Parathyroid adenoma (tissue), 2 donors: ENCODE measurements around the gene ZDHHC6.

ENCODE experiments used
- H2AFZ ChIP-seq: fragments of 300-600 bp; sonication (generic); one replicate; pipeline ENCODE4 v1.7.0; 2017; ENCODE audit warnings: antibody characterized with exemption, mild to moderate bottlenecking
- H3K27ac ChIP-seq: fragments of 300-600 bp; sonication (generic); one replicate; pipeline ENCODE4 v1.7.0; 2017
- H3K27me3 ChIP-seq: fragments of 300-600 bp; sonication (generic); one replicate; pipeline ENCODE4 v1.7.0; 2017; ENCODE audit warnings: low read length; ENCODE audit not compliant: control insufficient read depth, insufficient read depth
- H3K36me3 ChIP-seq: fragments of 300-600 bp; sonication (generic); one replicate; pipeline ENCODE4 v1.7.0; 2017; ENCODE audit warnings: low read length; ENCODE audit not compliant: control insufficient read depth, insufficient read depth
- H3K4me1 ChIP-seq: fragments of 300-600 bp; sonication (generic); one replicate; pipeline ENCODE4 v1.7.0; 2017; ENCODE audit warnings: control low read depth
- H3K4me2 ChIP-seq: fragments of 300-600 bp; sonication (generic); one replicate; pipeline ENCODE4 v1.7.0; 2017; ENCODE audit warnings: low read length
- H3K4me3 ChIP-seq: fragments of 300-600 bp; sonication (generic); one replicate; pipeline ENCODE4 v1.7.0; 2017; ENCODE audit warnings: low read depth, low read length
- H3K79me2 ChIP-seq: fragments of 300-600 bp; sonication (generic); one replicate; pipeline ENCODE4 v1.7.0; 2017; ENCODE audit warnings: control low read depth
- H3K9ac ChIP-seq: fragments of 300-600 bp; sonication (generic); one replicate; pipeline ENCODE4 v1.7.0; 2017; ENCODE audit warnings: mild to moderate bottlenecking
- H3K9me3 ChIP-seq: fragments of 300-600 bp; sonication (generic); one replicate; pipeline ENCODE4 v1.7.0; 2017; ENCODE audit warnings: low read length; ENCODE audit not compliant: control insufficient read depth
- TF ChIP-seq, protein P1 (sequence below): fragments of 300-600 bp; sonication (generic); IDR thresholded peaks from one replicate; pipeline ENCODE4 v1.7.0; 2017; ENCODE audit warnings: antibody characterized with exemption, mild to moderate bottlenecking
- donor health status: primary hyperparathyroidism.

Gene ZDHHC6, protein sequence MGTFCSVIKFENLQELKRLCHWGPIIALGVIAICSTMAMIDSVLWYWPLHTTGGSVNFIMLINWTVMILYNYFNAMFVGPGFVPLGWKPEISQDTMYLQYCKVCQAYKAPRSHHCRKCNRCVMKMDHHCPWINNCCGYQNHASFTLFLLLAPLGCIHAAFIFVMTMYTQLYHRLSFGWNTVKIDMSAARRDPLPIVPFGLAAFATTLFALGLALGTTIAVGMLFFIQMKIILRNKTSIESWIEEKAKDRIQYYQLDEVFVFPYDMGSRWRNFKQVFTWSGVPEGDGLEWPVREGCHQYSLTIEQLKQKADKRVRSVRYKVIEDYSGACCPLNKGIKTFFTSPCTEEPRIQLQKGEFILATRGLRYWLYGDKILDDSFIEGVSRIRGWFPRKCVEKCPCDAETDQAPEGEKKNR

DNA sequence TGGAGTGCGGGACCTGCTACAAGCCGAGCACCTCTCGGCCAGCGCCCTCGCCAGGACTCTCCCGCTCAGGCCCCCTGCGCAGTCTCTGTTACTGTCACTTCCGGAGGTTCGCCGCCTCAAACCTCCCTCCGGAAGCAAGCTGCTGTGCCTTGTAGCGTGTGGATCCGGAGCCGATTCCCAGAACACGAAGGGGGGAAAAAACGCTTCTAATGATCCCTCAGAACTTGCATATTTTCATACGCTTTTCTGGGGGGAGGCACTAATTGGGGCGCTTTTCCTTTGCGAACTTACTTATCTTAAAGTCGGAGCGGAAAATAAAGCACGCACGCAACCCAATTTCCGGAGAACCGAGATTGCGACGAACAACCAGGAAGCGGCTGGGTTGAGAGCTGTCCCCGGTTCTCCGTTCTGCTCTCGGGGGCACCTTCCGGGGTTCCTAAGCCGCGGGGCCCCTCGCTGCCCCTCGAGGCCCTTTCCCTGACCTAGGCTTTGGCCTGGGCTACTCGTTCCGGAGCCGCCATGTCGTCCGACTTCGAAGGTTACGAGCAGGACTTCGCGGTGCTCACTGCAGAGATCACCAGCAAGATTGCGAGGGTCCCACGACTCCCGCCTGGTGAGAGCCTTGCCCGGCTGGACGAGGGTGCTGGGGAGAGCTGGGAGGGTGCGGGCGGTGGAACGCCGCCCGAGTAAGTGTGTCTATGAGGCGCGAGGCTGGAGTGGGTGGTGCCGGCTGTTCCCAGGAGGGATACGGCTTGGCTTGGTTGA is at the start of gene ZDHHC6, which contains the start of gene VTI1A:
Gene ZDHHC6, minus strand, starts transcription at position 60 of the 765 bp plus-strand sequence. CDS start 1,478 bp downstream, outside the sequence.
Gene VTI1A, plus strand, starts transcription at position 361 of the 765 bp plus-strand sequence. Its CDS starts 159 bp downstream, at position 520.
- Histone ChIP-seq H3K27me3 (no peaks in the 10 kb centered on the region), H3K4me3 (peak within 1 kb of the TSS; percentile 84), H3K79me2 (peaks cover 18% of the 10 kb centered on the region), H3K9ac (peak within 1 kb of the TSS; percentile 74), H3K9me3 (no peaks in the 10 kb centered on the region), H3K4me1 (peaks cover 7% of the 10 kb centered on the region), H3K27ac (peak within 1 kb of the TSS; percentile 85), H3K36me3 (no peaks in the 10 kb centered on the region), H2AFZ (peak within 1 kb of the TSS; percentile 96), H3K4me2 (peak within 1 kb of the TSS; percentile 48)
- TF ChIP-seq, protein P1, sequence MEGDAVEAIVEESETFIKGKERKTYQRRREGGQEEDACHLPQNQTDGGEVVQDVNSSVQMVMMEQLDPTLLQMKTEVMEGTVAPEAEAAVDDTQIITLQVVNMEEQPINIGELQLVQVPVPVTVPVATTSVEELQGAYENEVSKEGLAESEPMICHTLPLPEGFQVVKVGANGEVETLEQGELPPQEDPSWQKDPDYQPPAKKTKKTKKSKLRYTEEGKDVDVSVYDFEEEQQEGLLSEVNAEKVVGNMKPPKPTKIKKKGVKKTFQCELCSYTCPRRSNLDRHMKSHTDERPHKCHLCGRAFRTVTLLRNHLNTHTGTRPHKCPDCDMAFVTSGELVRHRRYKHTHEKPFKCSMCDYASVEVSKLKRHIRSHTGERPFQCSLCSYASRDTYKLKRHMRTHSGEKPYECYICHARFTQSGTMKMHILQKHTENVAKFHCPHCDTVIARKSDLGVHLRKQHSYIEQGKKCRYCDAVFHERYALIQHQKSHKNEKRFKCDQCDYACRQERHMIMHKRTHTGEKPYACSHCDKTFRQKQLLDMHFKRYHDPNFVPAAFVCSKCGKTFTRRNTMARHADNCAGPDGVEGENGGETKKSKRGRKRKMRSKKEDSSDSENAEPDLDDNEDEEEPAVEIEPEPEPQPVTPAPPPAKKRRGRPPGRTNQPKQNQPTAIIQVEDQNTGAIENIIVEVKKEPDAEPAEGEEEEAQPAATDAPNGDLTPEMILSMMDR: no peak

DNA sequence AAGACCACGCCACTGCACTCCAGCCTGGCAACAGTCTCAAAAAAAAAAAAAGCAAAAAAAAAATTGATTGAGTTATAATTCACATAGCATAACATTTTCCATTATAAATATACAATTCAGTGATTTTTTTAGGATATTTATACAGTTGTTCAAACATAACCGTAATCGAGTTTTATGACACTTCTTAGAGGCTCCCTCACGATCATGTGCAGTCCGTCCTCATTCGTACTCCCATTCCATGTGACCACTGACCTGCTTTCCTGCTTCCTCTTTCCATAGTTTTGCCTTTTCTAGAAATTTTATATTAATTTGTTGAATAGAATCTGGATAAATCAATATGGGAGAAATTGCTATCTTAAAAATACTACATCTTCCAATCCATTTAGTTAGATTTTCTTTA is 46.0 kb upstream of the ZDHHC6 start:
- no peak overlapping the region for H3K9ac ChIP-seq
- TF ChIP-seq, protein P1: no peak
- H3K9me3 ChIP-seq: no peaks in the 10 kb centered on the region
- no peaks in the 10 kb centered on the region for H3K36me3 ChIP-seq
- H3K27me3 ChIP-seq: no peaks in the 10 kb centered on the region
- H3K4me3 ChIP-seq: no peak overlapping the region
- no peak overlapping the region for H2AFZ ChIP-seq
- no peaks in the 10 kb centered on the region for H3K79me2 ChIP-seq
- H3K4me1 ChIP-seq: no peaks in the 10 kb centered on the region
- H3K4me2 ChIP-seq: no peak overlapping the region
- no peak overlapping the region for H3K27ac ChIP-seq

DNA sequence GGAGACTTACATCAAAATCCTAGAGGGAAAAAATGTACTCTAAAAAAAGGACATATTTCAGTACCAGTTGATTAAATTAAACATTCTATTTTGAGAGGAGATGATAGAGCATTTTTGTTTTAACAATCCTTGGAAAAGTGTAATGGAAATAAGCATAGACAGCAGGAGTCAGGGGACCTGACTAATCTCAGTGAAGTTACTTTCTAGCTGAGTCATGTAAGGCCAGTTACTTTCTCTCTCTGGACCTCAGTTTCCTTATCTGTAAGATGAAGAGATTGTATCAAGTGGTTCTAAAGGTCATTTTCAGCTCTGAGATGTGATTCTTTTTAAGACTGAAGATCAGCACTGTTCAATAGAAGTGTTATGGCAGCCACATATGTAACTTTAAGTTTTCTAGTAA is 44.4 kb upstream of the ZDHHC6 start:
- no peaks in the 10 kb centered on the region for H3K36me3 ChIP-seq
- H3K4me3 ChIP-seq: no peak overlapping the region
- no peak overlapping the region for H3K27ac ChIP-seq
- no peak overlapping the region for H3K4me2 ChIP-seq
- TF ChIP-seq, protein P1: no peak
- no peaks in the 10 kb centered on the region for H3K79me2 ChIP-seq
- no peaks in the 10 kb centered on the region for H3K9me3 ChIP-seq
- no peaks in the 10 kb centered on the region for H3K4me1 ChIP-seq
- H3K27me3 ChIP-seq: no peaks in the 10 kb centered on the region
- no peak overlapping the region for H2AFZ ChIP-seq
- H3K9ac ChIP-seq: no peak overlapping the region

DNA sequence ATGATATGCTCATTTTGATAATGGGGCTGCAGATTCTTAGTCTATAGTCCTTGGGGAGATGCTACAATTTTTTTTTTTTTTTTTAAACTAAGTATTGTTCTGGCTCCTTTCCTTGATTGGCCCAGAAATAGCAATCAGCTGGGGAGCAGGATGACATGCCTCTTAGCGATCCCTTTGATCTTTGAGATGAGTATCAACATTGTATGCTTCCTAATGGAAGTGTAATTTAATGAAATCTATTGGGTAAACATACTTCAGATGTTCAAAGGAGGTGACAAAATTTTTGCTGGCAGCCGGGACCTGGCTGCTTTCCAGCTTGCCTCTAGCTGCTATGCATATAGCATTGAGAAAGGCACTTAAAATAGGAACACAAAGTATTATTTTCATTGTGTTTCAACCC is 43.8 kb upstream of the ZDHHC6 start:
- no peaks in the 10 kb centered on the region for H3K4me1 ChIP-seq
- no peak overlapping the region for H3K9ac ChIP-seq

More for the DNA sequence above, 43.8 kb upstream of the ZDHHC6 start:
- no peak overlapping the region for H3K4me2 ChIP-seq
- no peaks in the 10 kb centered on the region for H3K79me2 ChIP-seq
- no peaks in the 10 kb centered on the region for H3K9me3 ChIP-seq
- no peak overlapping the region for H3K27ac ChIP-seq
- no peak overlapping the region for H2AFZ ChIP-seq
- TF ChIP-seq, protein P1: no peak
- no peak overlapping the region for H3K4me3 ChIP-seq
- H3K27me3 ChIP-seq: no peaks in the 10 kb centered on the region
- no peaks in the 10 kb centered on the region for H3K36me3 ChIP-seq
